Prostate gland (tissue), 2 donors: ENCODE measurements around the gene C1orf159. TPM values are rescaled to one million over a fixed set of nuclear protein-coding genes. Genes with fewer than 3 reads are reported as not detected.
"Not testable (repeated sequence)": the region's sequence is repeated elsewhere in the genome, so short reads cannot be mapped to it uniquely, and the experiment has no call there.

Source experiments
- DNase-seq: peaks from one replicate; pipeline ENCODE4 v3.0.0-alpha.2; 2019; ENCODE audit warnings: low spot score
- H3K27ac ChIP-seq, 2 donors: fragments of 200-600 bp; sonication (generic); 2 replicates each; pipeline ENCODE4 v1.5.1; 2017 to 2019
- H3K27me3 ChIP-seq: fragments of 200-600 bp; sonication (generic); replicated peaks from 2 replicates; pipeline ENCODE4 v1.5.1; 2019; ENCODE audit not compliant: insufficient read depth
- H3K36me3 ChIP-seq, 2 donors: fragments of 200-600 bp; sonication (generic); 1 replicate in 1 of 2; 2 replicates in 1 of 2; pipeline versions ENCODE4 v1.5.1 to v1.8.1; 2017 to 2019
- H3K4me1 ChIP-seq: fragments of 200-600 bp; sonication (generic); replicated peaks from 2 replicates; pipeline ENCODE4 v1.5.1; 2019
- H3K4me3 ChIP-seq, 2 donors: fragments of 200-600 bp; sonication (generic); 2 replicates each; pipeline ENCODE4 v1.5.1; 2017 to 2019
- H3K9me3 ChIP-seq: fragments of 200-600 bp; sonication (generic); 2 replicates; pipeline ENCODE4 v1.5.1; 2017
- POLR2A ChIP-seq: fragments of 450-650 bp; IDR thresholded peaks from one replicate; pipeline ENCODE4 v1.6.1; 2016; ENCODE audit warnings: antibody characterized with exemption, mild to moderate bottlenecking
- POLR2AphosphoS5 ChIP-seq: sonication (generic); formaldehyde crosslinking; IDR thresholded peaks from one replicate; pipeline ENCODE4 v1.6.1; 2017; ENCODE audit warnings: antibody characterized with exemption
- WGBS: methylation state at CpG from one replicate; pipeline ENCODE4 v1.1.5; 2018; 5-methylcytosine and 5-hydroxymethylcytosine counted together
- intact Hi-C: fragments of 100-400 bp; cut with DNase I; formaldehyde crosslinking; loops from one replicate; pipeline ENCODE4 v1.14.2; 2022
- total RNA-seq, 2 donors: library from RNA; depleted of rRNA; stranded (reverse); fragments of >200 nt; gene quantifications; one replicate each; pipeline ENCODE4 v1.1.0, GENCODE V29; 2016
- TF ChIP-seq, protein P1 (sequence below), 4 experiments: fragments of 200-600 bp in 2 of 4; fragments of 450-650 bp in 2 of 4; sonication (generic) in 2 of 4; IDR thresholded peaks; 1 replicate in 3 of 4; 2 replicates in 1 of 4; pipeline ENCODE4 v1.5.1; 2016 to 2019; ENCODE audit warnings: antibody characterized with exemption in 4 of 4, mild to moderate bottlenecking in 2 of 4, moderate library complexity in 2 of 4

The C1orf159 gene
- total RNA-seq, 2 donors from 2014 or later, result 20.0 to 26.4 TPM

DNA sequence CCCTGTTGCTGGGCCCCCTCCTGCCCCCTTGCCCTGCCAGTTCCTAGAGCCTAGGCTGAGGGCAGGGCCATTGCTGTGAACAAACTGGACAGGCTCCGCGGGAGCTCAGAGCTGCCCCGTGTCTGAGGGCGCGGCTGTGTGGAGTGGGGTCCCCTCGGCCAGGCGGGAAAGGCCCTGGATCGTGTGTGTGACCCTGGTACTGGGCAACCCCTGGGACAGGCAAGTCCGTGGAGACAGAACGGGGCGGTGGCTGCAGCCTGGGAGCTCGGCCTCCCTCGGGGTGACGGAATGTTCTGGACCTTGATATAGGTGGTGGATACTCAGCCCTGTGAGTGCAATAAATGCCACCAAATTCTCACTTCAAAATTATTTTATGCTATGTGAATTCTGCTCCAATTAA, 27.7 kb upstream of the C1orf159 start:
- no peak for DNase-seq
- Histone ChIP-seq H3K9me3 (no peaks in the 10 kb centered on the region), H3K36me3 (no peaks in the 10 kb centered on the region), H3K27me3 (no peaks in the 10 kb centered on the region), H3K4me3 (no peak overlapping the region), H3K4me1 (no peaks in the 10 kb centered on the region), H3K27ac (peak overlapping the region in 1 of 2 donors; percentile 64)
- intact Hi-C loops, result no loop called here
- TF ChIP-seq POLR2A, result no peak
- TF ChIP-seq, protein P1, sequence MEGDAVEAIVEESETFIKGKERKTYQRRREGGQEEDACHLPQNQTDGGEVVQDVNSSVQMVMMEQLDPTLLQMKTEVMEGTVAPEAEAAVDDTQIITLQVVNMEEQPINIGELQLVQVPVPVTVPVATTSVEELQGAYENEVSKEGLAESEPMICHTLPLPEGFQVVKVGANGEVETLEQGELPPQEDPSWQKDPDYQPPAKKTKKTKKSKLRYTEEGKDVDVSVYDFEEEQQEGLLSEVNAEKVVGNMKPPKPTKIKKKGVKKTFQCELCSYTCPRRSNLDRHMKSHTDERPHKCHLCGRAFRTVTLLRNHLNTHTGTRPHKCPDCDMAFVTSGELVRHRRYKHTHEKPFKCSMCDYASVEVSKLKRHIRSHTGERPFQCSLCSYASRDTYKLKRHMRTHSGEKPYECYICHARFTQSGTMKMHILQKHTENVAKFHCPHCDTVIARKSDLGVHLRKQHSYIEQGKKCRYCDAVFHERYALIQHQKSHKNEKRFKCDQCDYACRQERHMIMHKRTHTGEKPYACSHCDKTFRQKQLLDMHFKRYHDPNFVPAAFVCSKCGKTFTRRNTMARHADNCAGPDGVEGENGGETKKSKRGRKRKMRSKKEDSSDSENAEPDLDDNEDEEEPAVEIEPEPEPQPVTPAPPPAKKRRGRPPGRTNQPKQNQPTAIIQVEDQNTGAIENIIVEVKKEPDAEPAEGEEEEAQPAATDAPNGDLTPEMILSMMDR (IDR thresholded peaks at IDR 0.05), result no peak
- TF ChIP-seq POLR2AphosphoS5, result no peak
- 84% methylated on average over 14 of the region's 14 CpGs for WGBS

DNA sequence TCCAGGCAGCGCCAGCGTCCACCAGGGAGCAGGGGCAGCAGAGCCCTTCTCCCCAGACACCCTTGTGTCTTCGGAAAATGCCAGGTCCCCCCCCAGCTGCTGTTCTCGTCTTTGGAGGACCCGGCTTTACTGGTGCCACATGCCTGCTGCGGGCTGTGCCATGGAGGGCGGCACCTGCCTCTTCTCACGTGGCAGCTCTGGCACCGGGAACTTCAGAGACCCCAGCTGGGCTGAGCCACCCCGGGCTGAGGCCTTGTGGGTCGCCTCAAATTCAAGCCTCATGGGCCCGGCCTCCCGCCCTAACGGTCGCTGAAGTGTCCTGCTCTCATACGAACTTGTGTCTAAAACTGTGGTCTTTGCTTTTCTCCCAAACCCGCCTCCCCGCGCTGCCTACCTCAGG, 27.0 kb upstream of the C1orf159 start:
- Histone ChIP-seq H3K27ac (no peak overlapping the region), H3K9me3 (no peaks in the 10 kb centered on the region), H3K36me3 (no peaks in the 10 kb centered on the region), H3K27me3 (no peaks in the 10 kb centered on the region), H3K4me3 (no peak overlapping the region), H3K4me1 (no peaks in the 10 kb centered on the region)
- WGBS, result 88% methylated on average over 19 of the region's 19 CpGs
- TF ChIP-seq POLR2AphosphoS5 (no peak), POLR2A (no peak)
- TF ChIP-seq, protein P1 (IDR thresholded peaks at IDR 0.05), result no peak
- intact Hi-C loops, result no loop called here
- no peak for DNase-seq

- 75% methylated on average over 15 of the region's 15 CpGs for WGBS
Observed at GRCh38 chr1:1142352-1142751, 26.5 kb upstream of the C1orf159 start.

GRCh38 chr1:1141911-1142250, 26.0 kb upstream of the C1orf159 start:
- Histone ChIP-seq H3K27ac (no peak overlapping the region), H3K36me3 (no peaks in the 10 kb centered on the region), H3K4me1 (peaks cover 3% of the 10 kb centered on the region), H3K4me3 (no peak overlapping the region), H3K9me3 (no peaks in the 10 kb centered on the region), H3K27me3 (no peaks in the 10 kb centered on the region)
- WGBS, result 72% methylated on average over 13 of the region's 15 CpGs
- DNase-seq, result no peak
- TF ChIP-seq POLR2A, result no peak
- TF ChIP-seq, protein P1 (IDR thresholded peaks at IDR 0.05), result no peak
- no peak for TF ChIP-seq POLR2AphosphoS5
- intact Hi-C loops, result no loop called here

More at GRCh38 chr1:1142352-1142751, 26.5 kb upstream of the C1orf159 start:
- H3K27ac ChIP-seq, intact Hi-C loops, H3K9me3 ChIP-seq, DNase-seq, H3K27me3 ChIP-seq, H3K4me1 ChIP-seq, H3K36me3 ChIP-seq, H3K4me3 ChIP-seq: not testable (repeated sequence)

DNA sequence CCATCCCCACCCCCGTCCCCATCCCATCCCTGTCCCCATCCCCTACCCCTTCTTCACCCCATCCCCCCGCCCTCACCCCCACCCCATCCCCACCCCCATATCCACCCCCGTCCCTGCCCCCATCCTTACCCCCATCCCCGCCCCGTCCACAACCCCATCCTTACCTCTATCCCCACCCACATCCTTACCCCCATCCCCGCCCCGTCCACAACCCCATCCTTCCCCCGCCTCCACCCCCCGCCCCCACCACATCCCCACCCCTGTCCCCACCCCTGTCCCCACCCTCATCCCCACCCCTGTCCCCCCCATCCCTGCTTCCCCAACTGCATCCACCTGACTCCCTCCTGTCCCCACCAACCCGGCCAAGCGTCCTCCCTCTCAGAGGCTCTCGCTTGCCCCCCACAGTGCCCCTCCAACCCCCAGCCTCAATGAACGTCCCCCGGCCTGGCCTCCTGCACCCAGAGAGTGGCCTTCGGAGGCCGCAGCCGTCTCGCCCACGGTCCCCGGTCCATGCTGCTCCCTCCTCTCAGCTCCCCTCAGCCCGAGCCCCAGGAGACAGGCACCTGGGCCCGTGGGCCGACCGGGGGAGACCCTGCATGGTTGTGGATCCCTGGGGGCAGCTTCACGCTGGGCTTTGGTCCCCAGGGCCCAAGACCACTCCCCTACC, 25.5 kb upstream of the C1orf159 start:
- intact Hi-C loops, result no loop called here
- Histone ChIP-seq H3K36me3 (no peaks in the 10 kb centered on the region), H3K4me3 (no peak overlapping the region), H3K4me1 (peaks cover 8% of the 10 kb centered on the region), H3K27me3 (no peaks in the 10 kb centered on the region), H3K9me3 (no peaks in the 10 kb centered on the region), H3K27ac (no peak overlapping the region)
- no peak for DNase-seq
- WGBS, result 83% methylated on average over 10 of the region's 25 CpGs
- TF ChIP-seq, protein P1 (IDR thresholded peaks at IDR 0.05), result no peak
- no peak for TF ChIP-seq POLR2A
- no peak for TF ChIP-seq POLR2AphosphoS5
